HG03175 (cell line): ENCODE data around the gene DMKN.

Experiments
- ATAC-seq: cut with Tn5 transposase; IDR thresholded peaks from one replicate; pipeline ENCODE4 v1.9.1; 2021; ENCODE audit warnings: mild to moderate bottlenecking, moderate library complexity; ENCODE audit not compliant: unreplicated experiment

Gene DMKN

GRCh38 chr19:35513628-35514281, at the start of gene DMKN:
Gene DMKN, minus strand, starts transcription at chr19:35513649. Its CDS starts 174 bp downstream, at chr19:35513475.
- ATAC-seq = no peak

GRCh38 chr19:35562776-35563175, 49.3 kb upstream of the DMKN start:
- ATAC-seq = no peak

GRCh38 chr19:35562336-35562735, 48.9 kb upstream of the DMKN start:
- ATAC-seq = no peak

GRCh38 chr19:35561436-35561835, 48.0 kb upstream of the DMKN start:
- no peak for ATAC-seq

- no peak for ATAC-seq
Observed at GRCh38 chr19:35560677-35561076, 47.2 kb upstream of the DMKN start.

GRCh38 chr19:35560271-35560670, 46.8 kb upstream of the DMKN start:
- ATAC-seq = no peak

- no peak for ATAC-seq
Observed at GRCh38 chr19:35559781-35560180, 46.3 kb upstream of the DMKN start.

- peak; percentile 77 for ATAC-seq
Observed at GRCh38 chr19:35559281-35559659, 45.8 kb upstream of the DMKN start.

- ATAC-seq = no peak
Observed at GRCh38 chr19:35558400-35559280, 45.2 kb upstream of the DMKN start.

- ATAC-seq = no peak
Observed at GRCh38 chr19:35557539-35558399, 44.3 kb upstream of the DMKN start.

- ATAC-seq = no peak
Observed at GRCh38 chr19:35556846-35557538, 43.5 kb upstream of the DMKN start.

GRCh38 chr19:35556025-35556590, 42.7 kb upstream of the DMKN start:
- no peak for ATAC-seq

GRCh38 chr19:35555301-35556005, 42.0 kb upstream of the DMKN start:
- ATAC-seq = no peak

- no peak for ATAC-seq
Observed at GRCh38 chr19:35554076-35554475, 40.6 kb upstream of the DMKN start.

- no peak for ATAC-seq
Observed at GRCh38 chr19:35553385-35554000, 40.0 kb upstream of the DMKN start.

GRCh38 chr19:35552534-35553384, 39.3 kb upstream of the DMKN start:
- no peak for ATAC-seq

GRCh38 chr19:35551091-35551810, 37.8 kb upstream of the DMKN start:
- ATAC-seq = no peak
